GM18867 (cell line): ENCODE data around the gene TMEM220.

Source experiments
- ATAC-seq: cut with Tn5 transposase; IDR thresholded peaks from one replicate; pipeline ENCODE4 v1.9.1; 2021; ENCODE audit warnings: mild to moderate bottlenecking, moderate library complexity; ENCODE audit not compliant: unreplicated experiment

TMEM220 gene

GRCh38 chr17:10673312-10673711 lies 56.5 kb downstream of the TMEM220 start:
- ATAC-seq, result no peak

- no peak for ATAC-seq
Observed at GRCh38 chr17:10668775-10669174, 61.0 kb downstream of the TMEM220 start.

GRCh38 chr17:10666906-10667305 lies 62.9 kb downstream of the TMEM220 start:
- ATAC-seq, result no peak

GRCh38 chr17:10664571-10664970 lies 65.3 kb downstream of the TMEM220 start:
- ATAC-seq, result no peak
